ENCODE results near the gene MPC1.

Gene MPC1

GRCh38 chr6:166375013-166375412 is 7.7 kb downstream of the MPC1 start:
- no peak overlapping the region for H3K9ac ChIP-seq (ENCODE audit: low read length)
- no peaks in the 10 kb centered on the region for H3K27me3 ChIP-seq (ENCODE audit: control insufficient read depth in 1 of 2, insufficient read depth in 1 of 2, low read length in 2 of 2)
- no peak for DNase-seq
- no peak overlapping the region for H3K4me3 ChIP-seq (ENCODE audit: insufficient read depth in 1 of 2, low read depth in 1 of 2, low read length in 2 of 2)
- no peak overlapping the region for H3K14ac ChIP-seq (ENCODE audit: low read length in 2 of 2)
- H3K4me1 ChIP-seq (ENCODE audit: control insufficient read depth, insufficient read depth, low read depth, low read length), result no peaks in the 10 kb centered on the region
- no peak overlapping the region for H4K8ac ChIP-seq (ENCODE audit: low read length)
- H2BK12ac ChIP-seq (ENCODE audit: low read length in 2 of 2), result no peak overlapping the region
- H2BK5ac ChIP-seq (ENCODE audit: low read depth, low read length, poor library complexity, severe bottlenecking), result no peak overlapping the region
- H2AK5ac ChIP-seq (ENCODE audit: low read length, severe bottlenecking), result no peak overlapping the region
- H3K4ac ChIP-seq (ENCODE audit: low read depth in 1 of 2, low read length in 2 of 2), result no peak overlapping the region
- no peak overlapping the region for H2BK120ac ChIP-seq (ENCODE audit: low read depth, low read length)
- no peak overlapping the region for H3K23ac ChIP-seq (ENCODE audit: low read length in 2 of 2)
- no peak overlapping the region for H3K27ac ChIP-seq (ENCODE audit: low read length, poor library complexity, severe bottlenecking)
- peaks cover 8% of the 10 kb centered on the region for H3K79me1 ChIP-seq (replicated peaks; ENCODE audit: low read length, poor library complexity, severe bottlenecking)
- no peaks in the 10 kb centered on the region for H3K9me3 ChIP-seq (ENCODE audit: control insufficient read depth, low read length)
- WGBS, result no CpG with 5 or more reads among the region's 1 CpG
- H4K91ac ChIP-seq (ENCODE audit: low read length), result no peak overlapping the region
- no peaks in the 10 kb centered on the region for H3K36me3 ChIP-seq (ENCODE audit: control insufficient read depth in 1 of 2, insufficient read depth in 2 of 2, low read depth in 1 of 2, low read length in 2 of 2)
- no peak overlapping the region for H3K18ac ChIP-seq (ENCODE audit: low read depth in 1 of 2, low read length in 2 of 2)
- H2AFZ ChIP-seq (ENCODE audit: low read depth, low read length), result no peak overlapping the region
- H3K4me2 ChIP-seq (ENCODE audit: low read length, poor library complexity, severe bottlenecking), result no peak overlapping the region
- no peak overlapping the region for H2BK15ac ChIP-seq (ENCODE audit: low read depth, poor library complexity, severe bottlenecking)

- no peak overlapping the region for H3K4me3 ChIP-seq (ENCODE audit: insufficient read depth in 1 of 2, low read depth in 1 of 2, low read length in 2 of 2)
- H2AFZ ChIP-seq (ENCODE audit: low read depth, low read length), result no peak overlapping the region
- no peak overlapping the region for H2BK120ac ChIP-seq (ENCODE audit: low read depth, low read length)
- no peak overlapping the region for H4K91ac ChIP-seq (ENCODE audit: low read length)
- no peak overlapping the region for H3K9ac ChIP-seq (ENCODE audit: low read length)
- no peaks in the 10 kb centered on the region for H3K9me3 ChIP-seq (ENCODE audit: control insufficient read depth, low read length)
- H3K4ac ChIP-seq (ENCODE audit: low read depth in 1 of 2, low read length in 2 of 2), result no peak overlapping the region
- H3K27me3 ChIP-seq (ENCODE audit: control insufficient read depth in 1 of 2, insufficient read depth in 1 of 2, low read length in 2 of 2), result no peaks in the 10 kb centered on the region
- H2AK5ac ChIP-seq (ENCODE audit: low read length, severe bottlenecking), result no peak overlapping the region
- no peak overlapping the region for H3K27ac ChIP-seq (ENCODE audit: low read length, poor library complexity, severe bottlenecking)
- H2BK5ac ChIP-seq (ENCODE audit: low read depth, low read length, poor library complexity, severe bottlenecking), result no peak overlapping the region
- no peak overlapping the region for H2BK15ac ChIP-seq (ENCODE audit: low read depth, poor library complexity, severe bottlenecking)
- DNase-seq, result no peak
- no peaks in the 10 kb centered on the region for H3K4me1 ChIP-seq (ENCODE audit: control insufficient read depth, insufficient read depth, low read depth, low read length)
- no peak overlapping the region for H2BK12ac ChIP-seq (ENCODE audit: low read length in 2 of 2)
- H4K8ac ChIP-seq (ENCODE audit: low read length), result no peak overlapping the region
- H3K79me1 ChIP-seq (replicated peaks; ENCODE audit: low read length, poor library complexity, severe bottlenecking), result peaks cover 2% of the 10 kb centered on the region
- H3K23ac ChIP-seq (ENCODE audit: low read length in 2 of 2), result no peak overlapping the region
- no peak overlapping the region for H3K18ac ChIP-seq (ENCODE audit: low read depth in 1 of 2, low read length in 2 of 2)
- no peak overlapping the region for H3K14ac ChIP-seq (ENCODE audit: low read length in 2 of 2)
- H3K36me3 ChIP-seq (ENCODE audit: control insufficient read depth in 1 of 2, insufficient read depth in 2 of 2, low read depth in 1 of 2, low read length in 2 of 2), result no peaks in the 10 kb centered on the region
- H3K4me2 ChIP-seq (ENCODE audit: low read length, poor library complexity, severe bottlenecking), result no peak overlapping the region
- WGBS, result 100% methylated on average over 2 of the region's 3 CpGs
These were observed 12.3 kb downstream of the MPC1 start for GRCh38 chr6:166370489-166370888.

- no peak overlapping the region for H2BK15ac ChIP-seq (ENCODE audit: low read depth, poor library complexity, severe bottlenecking)
- no peak overlapping the region for H4K8ac ChIP-seq (ENCODE audit: low read length)
- no peak overlapping the region for H3K4ac ChIP-seq (ENCODE audit: low read depth in 1 of 2, low read length in 2 of 2)
- DNase-seq, result no peak
- H2AFZ ChIP-seq (ENCODE audit: low read depth, low read length), result no peak overlapping the region
- H3K14ac ChIP-seq (ENCODE audit: low read length in 2 of 2), result no peak overlapping the region
- peaks cover 2% of the 10 kb centered on the region for H3K79me1 ChIP-seq (replicated peaks; ENCODE audit: low read length, poor library complexity, severe bottlenecking)
- no peaks in the 10 kb centered on the region for H3K36me3 ChIP-seq (ENCODE audit: control insufficient read depth in 1 of 2, insufficient read depth in 2 of 2, low read depth in 1 of 2, low read length in 2 of 2)
- no peak overlapping the region for H3K4me3 ChIP-seq (ENCODE audit: insufficient read depth in 1 of 2, low read depth in 1 of 2, low read length in 2 of 2)
- no peak overlapping the region for H2BK120ac ChIP-seq (ENCODE audit: low read depth, low read length)
- no peak overlapping the region for H2BK5ac ChIP-seq (ENCODE audit: low read depth, low read length, poor library complexity, severe bottlenecking)
- no peak overlapping the region for H4K91ac ChIP-seq (ENCODE audit: low read length)
- no peak overlapping the region for H2AK5ac ChIP-seq (ENCODE audit: low read length, severe bottlenecking)
- H3K27ac ChIP-seq (ENCODE audit: low read length, poor library complexity, severe bottlenecking), result no peak overlapping the region
- no peak overlapping the region for H3K18ac ChIP-seq (ENCODE audit: low read depth in 1 of 2, low read length in 2 of 2)
- no peak overlapping the region for H3K4me2 ChIP-seq (ENCODE audit: low read length, poor library complexity, severe bottlenecking)
- no peak overlapping the region for H3K9ac ChIP-seq (ENCODE audit: low read length)
- WGBS, result 90% methylated on average over 3 of the region's 3 CpGs
- H3K27me3 ChIP-seq (ENCODE audit: control insufficient read depth in 1 of 2, insufficient read depth in 1 of 2, low read length in 2 of 2), result no peaks in the 10 kb centered on the region
- no peaks in the 10 kb centered on the region for H3K4me1 ChIP-seq (ENCODE audit: control insufficient read depth, insufficient read depth, low read depth, low read length)
- no peaks in the 10 kb centered on the region for H3K9me3 ChIP-seq (ENCODE audit: control insufficient read depth, low read length)
- no peak overlapping the region for H2BK12ac ChIP-seq (ENCODE audit: low read length in 2 of 2)
- no peak overlapping the region for H3K23ac ChIP-seq (ENCODE audit: low read length in 2 of 2)
These were observed 13.0 kb downstream of the MPC1 start for GRCh38 chr6:166369782-166370181.

GRCh38 chr6:166366921-166367320 is 15.8 kb downstream of the MPC1 start:
- H3K4me2 ChIP-seq (ENCODE audit: low read length, poor library complexity, severe bottlenecking), result no peak overlapping the region
- no peak overlapping the region for H2AK5ac ChIP-seq (ENCODE audit: low read length, severe bottlenecking)
- H2BK15ac ChIP-seq (ENCODE audit: low read depth, poor library complexity, severe bottlenecking), result no peak overlapping the region
- H3K4ac ChIP-seq (ENCODE audit: low read depth in 1 of 2, low read length in 2 of 2), result no peak overlapping the region
- H3K4me1 ChIP-seq (ENCODE audit: control insufficient read depth, insufficient read depth, low read depth, low read length), result no peaks in the 10 kb centered on the region
- WGBS, result 100% methylated on average over 2 of the region's 3 CpGs
- no peak overlapping the region for H3K27ac ChIP-seq (ENCODE audit: low read length, poor library complexity, severe bottlenecking)
- H3K9ac ChIP-seq (ENCODE audit: low read length), result no peak overlapping the region
- H3K27me3 ChIP-seq (ENCODE audit: control insufficient read depth in 1 of 2, insufficient read depth in 1 of 2, low read length in 2 of 2), result no peaks in the 10 kb centered on the region
- no peak overlapping the region for H2AFZ ChIP-seq (ENCODE audit: low read depth, low read length)
- H3K9me3 ChIP-seq (ENCODE audit: control insufficient read depth, low read length), result no peaks in the 10 kb centered on the region
- no peak overlapping the region for H3K18ac ChIP-seq (ENCODE audit: low read depth in 1 of 2, low read length in 2 of 2)
- H2BK120ac ChIP-seq (ENCODE audit: low read depth, low read length), result no peak overlapping the region
- no peak overlapping the region for H3K4me3 ChIP-seq (ENCODE audit: insufficient read depth in 1 of 2, low read depth in 1 of 2, low read length in 2 of 2)
- H4K8ac ChIP-seq (ENCODE audit: low read length), result no peak overlapping the region
- DNase-seq, result no peak
- peaks cover 0 to 3% of the 10 kb centered on the region in 2 experiments for H3K36me3 ChIP-seq (ENCODE audit: control insufficient read depth in 1 of 2, insufficient read depth in 2 of 2, low read depth in 1 of 2, low read length in 2 of 2)
- no peak overlapping the region for H2BK5ac ChIP-seq (ENCODE audit: low read depth, low read length, poor library complexity, severe bottlenecking)
- H3K14ac ChIP-seq (ENCODE audit: low read length in 2 of 2), result no peak overlapping the region
- H3K79me1 ChIP-seq (replicated peaks; ENCODE audit: low read length, poor library complexity, severe bottlenecking), result no peaks in the 10 kb centered on the region
- no peak overlapping the region for H3K23ac ChIP-seq (ENCODE audit: low read length in 2 of 2)
- no peak overlapping the region for H2BK12ac ChIP-seq (ENCODE audit: low read length in 2 of 2)
- no peak overlapping the region for H4K91ac ChIP-seq (ENCODE audit: low read length)
